ENCODE results near the gene LANCL3.

- TF ChIP-seq EZH2 (IDR thresholded peaks at IDR 0.05; ENCODE audit: borderline replicate concordance, low read length), result no peak
- no peak for TF ChIP-seq CTCF (conservative IDR thresholded peaks at IDR 0.05 in 1 of 2, IDR thresholded peaks at IDR 0.05 in 1 of 2; ENCODE audit: extremely low read depth in 1 of 2, insufficient read depth in 1 of 2, low read depth in 1 of 2, low read length in 2 of 2)
Measured at GRCh38 chrX:37613933-37614332, 42.5 kb downstream of the LANCL3 start.

All from mammary epithelial cell (primary cell).